SIG-M5 (cell line): Measurements from ENCODE around the gene IL20RB.

Experiments
- DNase-seq: peaks from one replicate; lab custom pipeline; 2025; lab: John Stamatoyannopoulos, UW

IL20RB gene, protein sequence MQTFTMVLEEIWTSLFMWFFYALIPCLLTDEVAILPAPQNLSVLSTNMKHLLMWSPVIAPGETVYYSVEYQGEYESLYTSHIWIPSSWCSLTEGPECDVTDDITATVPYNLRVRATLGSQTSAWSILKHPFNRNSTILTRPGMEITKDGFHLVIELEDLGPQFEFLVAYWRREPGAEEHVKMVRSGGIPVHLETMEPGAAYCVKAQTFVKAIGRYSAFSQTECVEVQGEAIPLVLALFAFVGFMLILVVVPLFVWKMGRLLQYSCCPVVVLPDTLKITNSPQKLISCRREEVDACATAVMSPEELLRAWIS

DNA sequence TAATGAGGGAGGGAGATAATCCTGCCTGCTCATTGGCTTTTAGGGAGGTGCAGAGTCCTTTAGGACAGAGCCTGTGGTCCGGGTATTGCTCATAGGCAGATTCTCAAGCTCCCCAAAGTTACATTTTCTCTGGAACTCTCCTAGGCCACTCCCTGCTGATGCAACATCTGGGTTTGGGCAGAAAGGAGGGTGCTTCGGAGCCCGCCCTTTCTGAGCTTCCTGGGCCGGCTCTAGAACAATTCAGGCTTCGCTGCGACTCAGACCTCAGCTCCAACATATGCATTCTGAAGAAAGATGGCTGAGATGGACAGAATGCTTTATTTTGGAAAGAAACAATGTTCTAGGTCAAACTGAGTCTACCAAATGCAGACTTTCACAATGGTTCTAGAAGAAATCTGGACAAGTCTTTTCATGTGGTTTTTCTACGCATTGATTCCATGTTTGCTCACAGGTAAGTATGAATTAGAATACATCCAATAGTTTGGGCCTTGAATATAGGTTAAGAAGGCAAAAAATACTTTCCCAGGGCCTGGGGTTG is at the start of gene IL20RB:
TSS of gene IL20RB (plus strand) at position 233 of the 538 bp plus-strand sequence. CDS start at position 364, 131 bp downstream.
- no peak for DNase-seq

DNA sequence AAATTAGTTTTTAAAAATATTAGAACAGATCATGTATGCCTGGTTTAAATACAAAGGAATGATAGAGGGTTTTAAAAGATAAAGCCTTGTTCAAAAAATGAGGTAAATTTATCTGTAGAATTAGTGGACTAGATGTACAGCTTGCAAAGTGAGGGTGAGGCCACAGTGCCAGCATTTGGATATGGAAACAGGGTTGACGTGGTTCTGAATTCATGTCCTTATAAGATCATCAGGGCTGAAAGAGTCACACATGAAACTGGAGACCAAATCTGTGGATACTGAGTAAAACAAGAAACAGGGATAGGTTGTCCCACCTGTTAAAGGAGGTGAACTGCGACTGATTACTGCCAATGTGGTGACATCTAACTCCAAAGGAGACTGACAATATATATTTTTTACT is 49.5 kb upstream of the IL20RB start:
- DNase-seq, result no peak

DNA sequence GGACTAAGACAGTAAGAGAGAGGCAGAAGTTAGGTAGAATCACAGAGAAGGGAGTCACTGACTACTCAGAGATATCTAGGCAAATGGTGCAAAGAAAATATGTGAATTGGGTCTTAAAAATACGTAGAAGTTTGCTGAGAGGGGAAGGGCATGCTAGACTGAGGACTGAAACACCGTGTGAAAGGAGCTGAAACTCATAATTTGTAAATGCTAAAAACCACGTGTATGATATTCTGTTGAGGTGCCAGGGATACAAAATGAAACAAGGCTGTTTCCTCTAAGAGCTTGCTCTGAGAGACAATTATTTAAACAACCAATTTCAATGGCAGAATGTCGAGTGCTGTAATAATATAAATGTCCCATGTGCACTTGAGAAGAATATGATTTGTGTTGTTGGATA is 48.6 kb upstream of the IL20RB start:
- no peak for DNase-seq

DNA sequence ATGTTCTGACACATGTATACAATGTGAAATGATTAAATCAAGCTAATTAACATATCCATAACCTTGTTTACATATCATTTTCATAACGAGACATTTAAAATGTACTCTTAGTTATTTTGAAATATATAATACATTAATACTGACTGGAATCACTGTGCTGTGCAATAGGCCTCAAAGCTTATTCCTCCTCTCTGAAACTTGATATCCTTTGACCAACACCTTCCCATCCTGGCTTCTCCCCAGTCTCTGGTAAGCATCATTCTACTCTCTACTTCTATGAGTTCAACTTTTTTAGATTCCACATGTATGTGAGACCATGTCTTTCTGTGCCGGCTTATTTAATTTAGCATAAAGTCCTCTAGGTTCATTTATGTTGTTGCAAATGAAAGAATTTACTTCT is 47.1 kb upstream of the IL20RB start:
- no peak for DNase-seq

DNA sequence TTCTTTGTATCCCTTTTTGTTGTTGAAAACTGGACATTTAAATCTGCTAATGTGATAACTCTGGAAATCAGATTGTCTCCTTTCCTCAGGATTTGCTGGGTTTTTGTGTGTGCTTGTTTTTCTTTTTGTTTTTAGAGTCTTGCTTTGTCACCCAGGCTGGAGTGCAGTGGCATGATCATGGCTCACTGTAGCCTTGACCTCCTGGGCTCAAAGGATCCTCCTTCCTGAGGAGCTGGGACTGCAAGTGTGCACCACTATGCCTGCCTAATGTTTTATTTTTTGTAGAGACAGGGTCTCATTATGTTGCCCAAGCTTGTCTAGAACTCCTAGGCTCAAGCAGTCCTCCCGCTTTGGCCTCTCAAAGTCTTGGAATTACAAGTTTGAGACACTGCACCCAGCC is 44.6 kb upstream of the IL20RB start:
- DNase-seq, result no peak

DNA sequence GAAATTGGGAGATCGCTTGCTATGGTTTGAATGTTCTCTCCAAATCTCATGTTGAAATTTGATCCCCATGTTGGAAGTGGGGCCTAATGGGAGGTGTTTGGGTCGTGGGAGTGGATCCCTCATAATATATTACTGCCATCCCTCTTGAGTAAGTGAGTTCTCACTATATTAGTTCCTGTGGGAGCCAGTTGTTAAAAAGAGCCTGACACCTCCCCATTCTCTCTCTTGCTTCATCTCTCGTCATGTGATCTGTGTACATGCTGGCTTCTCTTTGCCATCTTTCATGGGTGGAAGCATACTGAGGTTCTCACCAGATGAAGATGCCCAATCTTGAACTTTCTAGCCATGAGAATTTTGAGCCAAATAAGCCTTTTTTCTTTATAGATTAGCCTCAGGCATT is 43.0 kb upstream of the IL20RB start:
- DNase-seq, result no peak

DNA sequence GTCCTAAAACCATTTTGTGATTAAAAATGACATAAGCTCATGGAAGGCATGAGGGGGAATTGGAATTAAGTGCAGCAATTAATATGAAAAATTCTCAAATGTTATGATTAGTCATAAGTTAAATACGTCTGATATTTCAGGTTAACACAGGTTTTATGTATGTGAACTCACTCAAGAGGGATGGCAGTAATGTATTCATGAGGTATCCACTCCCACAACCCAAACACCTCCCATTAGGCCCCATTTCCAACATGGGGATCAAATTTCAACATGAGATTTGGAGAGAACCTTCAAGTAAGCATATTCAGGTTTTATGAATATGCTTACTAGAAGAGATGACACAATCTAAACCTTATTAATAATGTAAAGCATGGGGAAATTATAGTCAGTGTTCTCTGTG is 41.6 kb upstream of the IL20RB start:
- DNase-seq, result no peak

DNA sequence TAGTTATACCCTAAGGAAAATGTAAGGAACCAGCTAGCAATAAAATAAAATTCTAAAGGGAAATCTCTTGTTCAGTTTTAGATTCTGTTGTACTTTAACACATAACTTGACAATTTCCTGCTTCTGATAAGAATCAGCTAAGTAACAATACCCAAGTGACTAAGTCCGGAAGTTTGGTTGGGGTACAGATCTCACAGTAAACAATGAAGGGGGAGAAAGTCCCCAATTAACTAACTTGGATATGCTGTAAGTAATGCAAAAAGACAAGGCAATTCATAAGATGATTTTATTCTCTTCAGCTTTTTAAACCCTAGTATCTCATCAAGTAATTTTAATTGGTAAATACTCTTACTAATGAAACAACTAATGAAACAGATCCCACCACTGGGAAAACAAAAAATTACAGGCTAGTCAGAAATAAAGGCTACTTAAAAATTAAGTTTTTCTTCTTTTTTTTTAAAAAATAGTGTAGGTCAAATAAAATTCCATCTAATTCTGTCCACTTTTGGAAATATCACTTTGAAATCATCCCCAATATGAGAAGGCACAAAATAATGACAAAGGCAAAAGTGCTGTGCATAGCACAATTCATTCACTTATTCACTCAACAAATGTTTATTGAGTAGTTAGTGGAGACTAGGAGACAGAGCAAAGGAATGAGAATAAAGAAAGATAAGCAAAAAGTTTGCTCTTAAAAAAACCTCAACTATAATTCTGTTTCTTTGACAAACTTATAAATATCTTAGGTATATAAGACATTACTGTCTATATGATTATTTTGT is 37.8 kb upstream of the IL20RB start:
- no peak for DNase-seq

DNA sequence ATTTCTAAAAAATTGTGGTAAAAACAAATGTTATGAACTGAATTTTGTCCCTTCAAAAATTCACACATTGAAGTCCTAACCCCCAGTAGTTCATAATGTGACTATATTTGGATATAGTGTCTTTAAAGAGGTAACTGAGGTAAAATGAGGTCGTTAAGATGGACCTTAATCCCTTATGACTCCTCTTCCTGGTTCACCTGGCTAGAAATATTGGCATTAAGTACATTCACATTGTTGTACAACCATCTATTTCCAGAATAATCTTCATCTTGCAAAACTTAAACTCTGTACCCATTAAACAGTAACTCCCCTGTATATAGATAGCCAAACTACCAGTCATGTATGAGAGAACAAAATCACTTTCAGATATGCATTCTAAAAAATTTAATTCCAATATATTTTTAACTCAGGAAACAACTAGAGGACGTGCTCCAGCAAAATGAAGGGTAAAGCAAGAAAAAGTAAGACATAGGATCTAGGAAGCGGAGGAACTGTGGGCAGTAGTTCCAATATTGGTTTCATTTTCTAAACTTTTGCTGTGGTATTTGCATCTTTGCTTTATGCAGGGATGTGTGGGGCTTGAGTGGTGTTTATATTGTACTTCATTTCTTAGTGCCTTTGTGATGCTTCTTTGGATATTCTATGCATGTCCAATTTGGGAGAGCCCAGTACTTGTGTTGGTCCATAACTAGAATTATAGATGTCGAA is 36.7 kb upstream of the IL20RB start:
- DNase-seq, result no peak

DNA sequence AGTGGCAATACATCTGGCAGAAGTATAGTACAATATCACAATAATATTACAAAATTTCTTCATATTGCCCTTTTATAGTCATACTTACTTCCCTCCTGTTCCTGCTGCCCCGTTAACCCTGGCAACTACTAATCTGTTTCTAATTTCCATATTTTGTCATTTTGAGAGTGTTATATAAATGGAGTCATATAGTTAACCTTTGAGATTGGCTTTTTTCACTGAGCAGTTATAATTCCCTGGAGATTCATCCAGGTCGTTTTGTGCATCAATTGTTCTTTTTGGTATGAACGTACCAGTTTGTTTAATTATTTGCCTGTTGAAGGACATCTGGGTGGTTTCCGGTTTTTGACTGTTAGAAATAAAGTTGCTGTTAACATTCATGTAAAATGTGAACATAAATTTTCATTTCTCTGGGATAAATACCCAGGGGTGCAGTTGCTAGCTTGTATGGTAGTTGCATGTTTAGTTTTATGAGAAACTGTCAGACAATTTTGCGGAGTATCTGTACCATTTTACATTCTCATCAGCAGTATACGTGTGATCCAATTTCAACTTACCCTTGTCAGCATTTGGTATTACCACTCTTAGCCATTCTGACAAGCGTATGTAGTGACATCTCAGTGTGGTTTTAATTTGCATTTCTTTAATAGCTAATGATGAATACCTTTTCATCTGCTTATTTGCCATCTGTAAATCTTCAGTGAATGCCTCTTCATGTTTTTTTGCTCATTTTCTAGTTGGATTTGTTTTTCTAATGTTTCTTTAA is 32.2 kb upstream of the IL20RB start:
- DNase-seq, result no peak

DNA sequence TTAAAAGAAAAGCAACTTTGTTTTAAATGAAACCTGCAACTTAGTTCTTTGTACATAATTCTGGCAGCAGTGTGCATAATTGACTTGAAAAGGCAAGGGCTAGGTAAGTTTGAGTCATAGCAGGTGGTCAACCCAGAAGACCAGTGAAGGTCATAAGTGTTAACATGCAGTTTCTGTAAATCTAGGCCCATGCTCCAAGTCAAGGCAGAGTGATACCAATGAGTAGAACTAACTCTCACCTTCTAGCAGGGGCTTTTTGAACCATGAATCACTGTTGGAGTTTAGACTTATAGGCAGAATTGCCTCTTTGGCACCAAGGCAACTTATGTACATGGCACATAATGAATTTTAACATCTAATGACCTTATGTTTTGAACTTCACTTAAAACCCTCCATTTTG is 29.5 kb upstream of the IL20RB start:
- DNase-seq, result no peak

DNA sequence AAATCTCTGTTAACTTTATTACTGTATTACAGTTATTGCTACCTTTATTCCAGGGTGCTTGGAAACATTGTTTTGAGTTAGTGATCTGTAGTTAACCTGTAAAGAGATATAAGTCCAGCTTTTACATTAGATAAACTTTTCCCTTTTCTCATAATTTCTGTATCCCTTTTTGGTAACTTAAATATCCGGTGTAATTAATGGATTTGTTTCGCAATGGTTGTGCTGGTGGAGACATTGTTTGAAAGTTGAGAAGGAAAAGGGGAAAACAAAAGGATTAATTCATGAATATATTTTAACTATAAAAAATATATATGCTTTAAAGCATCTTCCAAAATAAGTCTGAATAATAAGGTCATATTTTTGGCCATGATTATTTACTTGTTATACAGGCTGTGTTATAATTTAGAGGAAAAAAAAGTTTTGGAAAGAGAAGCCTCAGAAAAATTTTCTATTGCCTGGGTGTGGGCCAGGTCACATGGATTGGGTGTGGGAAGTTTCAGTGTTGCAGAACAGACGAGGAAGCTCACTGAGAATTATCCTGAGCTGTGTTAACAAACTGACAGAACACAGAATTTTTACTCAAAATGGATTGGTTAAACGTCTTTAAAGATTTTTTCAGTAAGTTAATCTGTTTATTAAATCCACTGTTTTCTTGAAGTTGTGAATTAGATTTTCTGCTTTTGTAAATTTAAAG is 27.7 kb upstream of the IL20RB start:
- DNase-seq, result no peak

DNA sequence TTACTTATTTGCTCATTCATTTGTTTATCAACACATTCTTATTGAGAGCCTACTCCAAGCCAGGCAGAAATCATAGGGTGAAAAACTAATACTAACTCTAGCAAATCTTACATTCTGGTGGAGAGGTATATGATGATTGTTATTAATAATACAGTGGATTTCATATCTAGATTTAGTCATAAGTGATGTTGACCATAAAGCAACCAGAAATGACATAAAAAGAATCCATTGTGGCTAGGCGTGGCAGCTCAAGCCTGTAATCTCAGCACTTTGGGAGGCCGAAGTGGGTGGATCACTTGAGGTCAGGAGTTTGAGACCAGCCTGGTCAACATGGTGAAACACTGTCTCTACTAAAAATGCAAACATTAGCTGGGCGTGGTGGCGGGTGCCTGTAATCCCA is 26.2 kb upstream of the IL20RB start:
- DNase-seq, result no peak

DNA sequence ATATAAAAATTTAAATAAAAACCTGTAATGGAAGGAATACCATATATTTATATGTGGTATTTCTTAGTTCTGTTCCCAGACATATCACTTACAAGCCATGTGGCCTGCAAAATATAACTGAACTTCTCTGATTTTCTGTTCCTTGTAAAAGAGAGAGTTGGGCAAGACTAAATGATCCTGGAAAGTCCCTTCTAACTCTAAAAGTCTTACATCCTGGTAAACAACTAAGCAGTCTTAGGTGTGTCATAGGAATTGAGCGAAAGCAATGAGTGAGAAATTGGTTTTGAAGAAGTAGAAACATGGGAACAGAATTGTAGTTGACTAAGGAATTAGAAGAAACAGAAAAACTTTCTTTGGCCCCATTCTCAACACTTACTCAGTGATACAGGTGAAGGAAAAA is 25.3 kb upstream of the IL20RB start:
- no peak for DNase-seq

DNA sequence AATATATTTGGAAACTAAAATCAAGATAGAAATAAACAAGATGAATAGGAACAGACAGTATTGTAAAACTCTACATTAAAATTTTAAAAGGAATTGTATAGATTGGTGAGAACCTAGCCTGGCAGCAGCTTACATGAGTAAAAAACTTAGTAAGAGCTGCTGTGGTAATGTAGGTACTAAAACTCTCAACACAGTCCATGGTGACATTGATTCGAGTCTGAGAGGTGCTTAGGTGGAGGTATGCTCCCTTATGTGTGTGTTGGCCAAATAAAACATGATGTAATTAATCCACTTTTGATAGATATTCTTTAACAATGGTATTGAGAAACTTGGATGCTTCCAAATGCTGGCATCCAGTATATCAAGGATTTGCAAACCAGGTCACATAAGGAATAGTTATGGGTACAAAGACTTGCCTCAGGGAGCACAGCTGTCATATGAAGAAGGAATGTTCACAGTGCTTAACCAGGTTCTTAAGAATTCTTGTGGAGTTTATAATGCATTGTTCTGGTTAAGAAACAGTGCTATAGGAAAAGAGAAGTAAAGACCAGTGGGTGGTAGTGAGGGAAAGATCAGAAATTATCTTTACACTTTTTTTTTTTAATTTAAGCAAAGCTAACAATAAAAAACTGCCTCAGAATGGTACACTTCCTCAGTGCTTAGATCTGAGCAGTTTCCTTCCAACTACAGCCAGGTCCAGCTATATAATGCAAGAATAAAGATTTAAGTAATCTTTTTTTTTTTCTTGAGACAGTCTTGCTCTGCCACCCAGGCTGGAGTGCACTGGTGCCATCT is 24.6 kb upstream of the IL20RB start:
- no peak for DNase-seq

DNA sequence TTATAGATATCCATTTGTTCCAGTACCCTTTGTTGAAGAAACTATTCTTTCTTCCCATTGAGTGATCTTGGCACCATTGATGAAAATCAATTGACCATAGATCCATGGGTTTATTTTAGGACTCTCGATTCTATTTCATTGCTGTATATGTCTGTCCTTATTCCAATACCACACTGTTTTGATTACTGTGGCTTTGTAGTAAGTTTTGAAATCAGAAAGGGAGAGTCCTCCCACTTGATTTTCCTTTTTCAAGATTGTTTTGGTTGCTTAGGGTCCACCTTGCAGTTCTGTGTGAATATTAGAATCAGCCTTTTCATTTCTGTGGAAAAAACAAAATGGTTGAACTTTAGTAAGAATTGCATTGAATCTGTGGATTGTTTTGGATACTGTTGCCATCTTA is 20.6 kb upstream of the IL20RB start:
- no peak for DNase-seq

DNA sequence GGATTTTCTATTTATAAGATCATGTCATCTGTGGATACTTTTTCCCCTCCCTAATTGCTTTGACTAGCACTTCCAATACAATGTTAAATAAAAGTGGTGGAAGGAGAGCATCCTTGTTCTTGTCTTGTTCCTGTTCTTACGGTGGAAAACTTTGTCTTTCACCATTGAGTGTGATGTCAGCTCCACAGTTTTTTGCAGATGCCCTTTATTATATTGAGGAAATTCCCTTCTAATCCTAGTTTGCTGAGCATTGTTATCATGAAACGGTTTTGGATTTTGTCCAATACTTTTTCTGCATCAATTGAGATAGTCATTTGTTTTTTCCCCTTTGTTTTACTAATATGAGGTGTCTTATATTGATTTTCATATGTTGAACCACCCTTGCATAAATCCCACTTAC is 19.9 kb upstream of the IL20RB start:
- DNase-seq, result no peak

DNA sequence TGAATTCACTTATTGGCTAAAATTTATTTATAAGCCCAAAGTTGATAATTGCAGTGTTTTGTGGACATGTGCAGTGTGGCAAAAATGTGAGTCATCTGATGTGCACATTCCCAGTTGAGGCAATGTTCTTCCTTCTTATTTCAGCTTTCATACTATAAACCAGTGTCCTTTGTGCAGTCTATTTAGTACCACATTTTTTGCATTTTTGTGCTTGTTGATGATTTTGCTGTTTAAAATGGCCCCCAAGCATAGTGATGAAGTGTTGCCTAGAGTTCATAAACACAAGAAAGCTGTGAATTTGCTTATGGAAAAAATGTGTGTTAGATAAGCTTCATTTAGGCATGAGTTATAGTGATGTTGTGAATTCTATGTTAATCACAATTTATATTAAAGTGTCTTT is 19.4 kb upstream of the IL20RB start:
- no peak for DNase-seq

DNA sequence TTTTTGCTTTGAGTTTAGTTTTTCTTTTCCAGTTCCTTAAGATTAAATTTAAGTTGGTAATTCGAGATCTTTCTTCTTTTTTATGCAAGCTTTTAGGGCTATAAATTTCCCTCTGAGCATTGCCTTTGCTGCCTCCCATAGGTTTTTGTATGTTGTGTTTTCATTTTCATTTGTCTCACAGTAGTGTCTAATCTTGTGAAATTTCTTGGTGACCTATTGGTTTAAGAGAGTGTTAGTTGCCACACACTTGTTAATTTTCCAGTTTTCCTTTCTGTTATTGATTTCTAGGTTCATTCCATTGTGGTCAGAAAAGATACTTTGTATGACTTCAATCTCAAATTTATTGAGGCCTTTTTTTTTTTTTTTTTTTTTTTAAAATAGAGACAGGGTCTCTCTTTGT is 18.3 kb upstream of the IL20RB start:
- no peak for DNase-seq

DNA sequence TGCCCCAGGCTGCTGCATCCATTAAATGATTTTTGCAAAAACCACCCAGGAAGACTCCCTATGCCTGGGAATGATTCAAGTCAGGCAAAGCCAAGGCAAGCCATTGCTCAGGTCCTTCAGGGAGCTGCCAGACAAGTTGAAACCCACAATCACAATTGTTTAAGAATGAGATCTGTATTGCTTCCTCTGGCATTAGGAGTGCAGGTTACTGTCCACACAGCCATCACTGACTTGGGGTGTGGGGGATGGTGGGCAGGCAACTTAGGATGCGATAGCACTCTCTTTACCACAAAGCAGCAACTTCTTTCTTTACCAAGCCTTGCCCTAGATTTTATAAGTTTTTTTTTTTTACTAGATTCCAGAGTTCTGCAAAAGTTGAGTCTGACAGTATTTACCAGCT is 15.0 kb upstream of the IL20RB start:
- DNase-seq, result no peak

DNA sequence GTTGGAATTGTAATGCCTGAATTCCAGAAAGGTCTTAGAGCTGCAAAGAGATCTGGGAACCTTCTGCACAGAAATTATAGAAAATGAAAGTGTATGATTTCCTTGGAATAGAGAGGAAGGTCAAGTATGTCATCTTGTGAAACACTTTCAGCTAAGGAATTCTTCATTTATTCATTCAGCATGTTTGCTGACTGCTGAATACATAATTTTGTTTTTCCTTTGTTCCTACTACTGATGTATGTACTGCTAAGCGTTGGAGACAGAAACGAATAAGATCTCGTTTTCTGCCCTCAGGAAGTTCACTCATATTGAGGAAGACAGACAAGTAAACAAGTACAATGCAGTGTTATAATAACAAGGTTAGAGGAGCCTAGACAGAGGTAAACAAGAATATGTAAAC is 14.3 kb upstream of the IL20RB start:
- DNase-seq, result no peak
